Colonic mucosa (tissue), 4 donors: ENCODE data around the gene ARHGEF2. TPM values are rescaled to one million over a fixed set of nuclear protein-coding genes. Genes with fewer than 3 reads are reported as not detected.

Source experiments
- DNase-seq: peaks from one replicate; pipeline ENCODE4 v3.0.0-alpha.2; 2020
- H3K27ac ChIP-seq: fragments of 200-600 bp; one replicate; pipeline ENCODE4 v1.8.0; 2021
- H3K27me3 ChIP-seq: fragments of 200-600 bp; one replicate; pipeline ENCODE4 v1.8.0; 2021
- H3K36me3 ChIP-seq: fragments of 200-600 bp; one replicate; pipeline ENCODE4 v1.8.0; 2021
- H3K4me1 ChIP-seq: fragments of 200-600 bp; one replicate; pipeline ENCODE4 v1.8.0; 2021; ENCODE audit warnings: mild to moderate bottlenecking
- H3K4me3 ChIP-seq: fragments of 200-600 bp; one replicate; pipeline ENCODE4 v1.8.0; 2021
- H3K9ac ChIP-seq, 2 donors: one replicate each; pipeline ENCODE4 v1.7.0; 2013; ENCODE audit warnings: control low read depth in 2 of 2, low read depth in 2 of 2, low read length in 2 of 2
- H3K9me3 ChIP-seq: fragments of 200-600 bp; one replicate; pipeline ENCODE4 v1.8.0; 2021
- intact Hi-C: fragments of 100-400 bp; cut with DNase I; formaldehyde crosslinking; loops from one replicate; pipeline ENCODE4 v1.14.1; 2022
- total RNA-seq, 2 donors: library from RNA; stranded (reverse); fragmentation: NEBNext Ultra II Directional in 1 of 2; extraction: Animal tissue kit (Norgen Biotek cat#: 25700) in 1 of 2; gene quantifications; one replicate each; pipeline ENCODE4 v1.2.1, GENCODE V29; 2021
- TF ChIP-seq, protein P1 (sequence below): fragments of 200-600 bp; IDR thresholded peaks from one replicate; pipeline ENCODE4 v1.8.0; 2022; ENCODE audit warnings: antibody characterized with exemption, mild to moderate bottlenecking
- donor health status: healthy.
- donor health status: DM: no; HTN: no; CAD: no.
- donor health status: DM: no; HTN: no; CAD: no.

ARHGEF2 gene
- total RNA-seq, 2 donors from 2014 or later: 91.9 to 92.6 TPM

DNA sequence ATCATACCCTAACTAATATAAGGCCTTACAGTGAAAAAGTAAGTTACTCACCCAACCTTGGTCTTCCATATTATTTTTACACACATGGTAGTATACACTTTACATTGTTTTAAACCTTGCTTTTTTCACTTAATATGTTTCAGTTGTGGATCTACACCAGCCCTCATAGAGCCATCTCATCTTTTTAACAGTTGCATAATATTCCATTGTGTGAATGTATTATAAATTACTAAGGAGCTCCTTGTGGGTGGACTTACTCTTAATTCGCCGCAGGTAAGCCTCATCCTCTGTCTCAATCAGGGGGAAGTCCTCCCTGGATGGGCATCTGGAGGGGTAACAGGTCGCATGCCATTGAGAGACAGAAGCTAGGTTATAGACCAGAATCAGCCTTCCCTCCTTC lies 23.7 kb downstream of the ARHGEF2 start:
- intact Hi-C loops: no loop called here

DNA sequence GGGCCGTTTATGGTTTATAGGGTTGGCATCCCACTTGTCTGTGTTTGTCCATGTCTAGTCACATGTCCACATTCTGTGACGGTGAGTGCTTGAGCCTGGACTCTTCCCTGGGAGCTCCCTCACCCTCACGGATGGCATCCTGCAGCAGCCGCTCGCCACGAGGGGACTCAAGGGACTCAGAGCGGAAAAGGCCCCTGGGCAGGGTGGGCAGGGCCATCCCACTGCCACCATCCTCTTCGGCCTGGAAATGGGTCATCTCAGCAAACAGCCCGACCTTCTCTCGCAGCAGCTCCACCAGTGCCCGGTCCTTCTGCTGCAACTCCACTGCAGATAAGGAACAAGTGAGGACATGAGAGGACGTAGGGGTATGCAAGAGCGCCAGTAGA lies 25.8 kb downstream of the ARHGEF2 start:
- Histone ChIP-seq H3K9ac (no peak overlapping the region), H3K27ac (no peak overlapping the region), H3K4me1 (no peaks in the 10 kb centered on the region), H3K36me3 (peaks cover 45% of the 10 kb centered on the region), H3K9me3 (no peaks in the 10 kb centered on the region), H3K4me3 (no peak overlapping the region), H3K27me3 (no peaks in the 10 kb centered on the region)
- no peak for DNase-seq
- TF ChIP-seq, protein P1, sequence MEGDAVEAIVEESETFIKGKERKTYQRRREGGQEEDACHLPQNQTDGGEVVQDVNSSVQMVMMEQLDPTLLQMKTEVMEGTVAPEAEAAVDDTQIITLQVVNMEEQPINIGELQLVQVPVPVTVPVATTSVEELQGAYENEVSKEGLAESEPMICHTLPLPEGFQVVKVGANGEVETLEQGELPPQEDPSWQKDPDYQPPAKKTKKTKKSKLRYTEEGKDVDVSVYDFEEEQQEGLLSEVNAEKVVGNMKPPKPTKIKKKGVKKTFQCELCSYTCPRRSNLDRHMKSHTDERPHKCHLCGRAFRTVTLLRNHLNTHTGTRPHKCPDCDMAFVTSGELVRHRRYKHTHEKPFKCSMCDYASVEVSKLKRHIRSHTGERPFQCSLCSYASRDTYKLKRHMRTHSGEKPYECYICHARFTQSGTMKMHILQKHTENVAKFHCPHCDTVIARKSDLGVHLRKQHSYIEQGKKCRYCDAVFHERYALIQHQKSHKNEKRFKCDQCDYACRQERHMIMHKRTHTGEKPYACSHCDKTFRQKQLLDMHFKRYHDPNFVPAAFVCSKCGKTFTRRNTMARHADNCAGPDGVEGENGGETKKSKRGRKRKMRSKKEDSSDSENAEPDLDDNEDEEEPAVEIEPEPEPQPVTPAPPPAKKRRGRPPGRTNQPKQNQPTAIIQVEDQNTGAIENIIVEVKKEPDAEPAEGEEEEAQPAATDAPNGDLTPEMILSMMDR: no peak
- intact Hi-C loops: no loop called here

More for the DNA sequence above, 23.7 kb downstream of the ARHGEF2 start:
- Histone ChIP-seq H3K4me1 (no peaks in the 10 kb centered on the region), H3K27me3 (no peaks in the 10 kb centered on the region), H3K36me3 (peaks cover 40% of the 10 kb centered on the region), H3K27ac (no peak overlapping the region), H3K4me3 (no peak overlapping the region), H3K9ac (no peak overlapping the region), H3K9me3 (no peaks in the 10 kb centered on the region)
- DNase-seq: no peak
- TF ChIP-seq, protein P1: no peak

DNA sequence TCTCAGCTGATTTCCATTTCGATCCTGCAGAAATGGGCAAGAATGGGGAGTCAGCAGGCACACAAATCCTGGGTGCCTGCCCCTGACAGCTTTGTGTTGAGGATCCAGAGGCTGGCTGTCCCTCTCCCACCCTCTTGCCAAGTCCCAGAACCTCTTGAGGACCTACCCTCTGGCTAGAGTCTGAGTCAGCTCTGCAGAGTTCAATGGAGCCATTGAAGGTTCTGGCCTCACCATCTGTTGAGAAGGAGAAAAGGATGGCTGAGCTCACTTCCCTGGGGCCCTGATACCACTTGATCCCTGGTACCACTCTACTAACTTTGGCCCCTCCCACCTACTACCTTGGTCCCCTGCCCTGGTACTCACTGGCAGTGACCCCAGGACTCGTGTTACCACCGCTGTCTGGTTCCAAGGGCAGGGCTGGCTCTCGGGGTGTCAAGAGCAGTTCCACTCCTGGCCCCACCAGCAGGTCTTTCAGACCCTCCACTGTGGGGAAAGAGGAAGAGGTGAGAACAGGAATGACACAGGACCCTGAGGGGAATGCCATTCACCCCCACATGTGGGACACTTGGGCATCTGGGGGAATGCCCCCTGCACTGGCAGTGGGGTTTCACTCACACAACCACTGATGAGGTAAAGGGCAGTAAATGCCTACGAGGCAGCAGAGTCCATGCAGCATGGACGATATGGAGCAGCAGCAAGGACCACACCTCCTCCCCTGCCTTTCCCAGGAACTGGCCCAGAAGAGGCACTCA lies 26.4 kb downstream of the ARHGEF2 start:
- H3K27ac ChIP-seq: no peak overlapping the region
- no peak overlapping the region for H3K4me3 ChIP-seq
- no peaks in the 10 kb centered on the region for H3K9me3 ChIP-seq
- TF ChIP-seq, protein P1: no peak
- H3K27me3 ChIP-seq: no peaks in the 10 kb centered on the region
- no peak for DNase-seq
- no peaks in the 10 kb centered on the region for H3K4me1 ChIP-seq
- intact Hi-C loops: no loop called here
- no peak overlapping the region for H3K9ac ChIP-seq
- H3K36me3 ChIP-seq: peaks cover 40% of the 10 kb centered on the region

DNA sequence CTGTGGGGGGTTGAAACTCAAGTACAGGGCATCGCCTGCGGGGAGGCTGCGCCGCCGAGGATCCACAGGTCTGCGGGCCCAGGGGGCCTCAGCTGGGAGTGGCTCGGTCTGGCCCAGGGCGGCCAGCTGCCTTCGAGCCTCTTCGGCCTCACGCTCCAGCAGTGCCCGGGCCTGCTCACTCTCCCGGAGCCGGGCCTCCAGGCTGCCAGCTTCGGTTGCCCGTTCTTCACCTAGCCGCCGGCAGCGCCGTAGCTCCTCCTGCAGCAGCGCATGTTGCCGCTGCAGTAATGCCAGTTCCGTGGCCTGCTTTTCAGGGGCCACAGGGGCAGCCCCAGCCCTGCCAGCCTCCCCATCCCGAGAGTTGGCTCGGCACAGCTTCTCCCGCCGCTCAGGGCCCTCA lies 27.5 kb downstream of the ARHGEF2 start:
- intact Hi-C loops: no loop called here
- peaks cover 37% of the 10 kb centered on the region for H3K36me3 ChIP-seq
- no peak for DNase-seq

DNA sequence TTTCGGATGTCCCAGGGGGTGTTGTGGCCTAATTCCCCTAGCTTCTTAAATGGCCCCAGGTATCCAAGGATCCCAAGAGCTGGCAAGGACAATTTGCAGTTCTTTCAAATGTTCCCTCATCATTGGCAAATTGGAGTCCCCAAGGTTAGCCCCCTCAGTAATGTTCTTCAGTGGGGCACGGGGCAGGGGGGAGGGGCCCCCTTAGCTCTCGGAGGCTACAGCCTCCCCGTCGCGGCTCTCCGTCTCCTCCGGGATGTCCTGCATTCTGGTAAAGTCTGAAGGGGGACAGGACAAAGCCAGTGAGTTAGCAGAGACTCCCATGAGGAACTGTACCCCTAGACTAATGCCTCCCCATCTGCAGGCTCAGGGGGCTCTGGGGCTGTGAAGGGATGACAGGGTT lies 30.6 kb downstream of the ARHGEF2 start:
- no peak overlapping the region for H3K9ac ChIP-seq
- H3K27ac ChIP-seq: no peak overlapping the region
- peaks cover 31% of the 10 kb centered on the region for H3K36me3 ChIP-seq
- intact Hi-C loops: no loop called here
- H3K4me1 ChIP-seq: peaks cover 19% of the 10 kb centered on the region
- H3K4me3 ChIP-seq: no peak overlapping the region
- H3K9me3 ChIP-seq: no peaks in the 10 kb centered on the region
- DNase-seq: no peak
- TF ChIP-seq, protein P1: no peak
- H3K27me3 ChIP-seq: no peaks in the 10 kb centered on the region

More for the DNA sequence above, 27.5 kb downstream of the ARHGEF2 start:
- no peak overlapping the region for H3K9ac ChIP-seq
- H3K9me3 ChIP-seq: no peaks in the 10 kb centered on the region
- H3K27me3 ChIP-seq: no peaks in the 10 kb centered on the region
- peaks cover 4% of the 10 kb centered on the region for H3K4me1 ChIP-seq
- H3K4me3 ChIP-seq: no peak overlapping the region
- no peak overlapping the region for H3K27ac ChIP-seq
- TF ChIP-seq, protein P1: no peak
